Measurements from ENCODE around the gene GLRA1.
"Not testable (repeated sequence)": the region's sequence is repeated elsewhere in the genome, so short reads cannot be mapped to it uniquely, and the experiment has no call there.

GLRA1 gene

GRCh38 chr5:151856861-151857260 lies 67.8 kb downstream of the GLRA1 start:
- TF ChIP-seq CTCF (IDR thresholded peaks at IDR 0.05; ENCODE audit: low read depth, low read length): no peak

GRCh38 chr5:151855701-151856100 lies 69.0 kb downstream of the GLRA1 start:
- DNase-seq: no peak
- Histone ChIP-seq H3K9me3 (ENCODE audit: severe bottlenecking) (no peaks in the 10 kb centered on the region), H3K36me3 (no peaks in the 10 kb centered on the region), H3K27me3 (ENCODE audit: insufficient read depth, low read depth, severe bottlenecking) (no peaks in the 10 kb centered on the region), H3K27ac (no peak overlapping the region), H3K4me3 (ENCODE audit: low read depth, low read length) (no peak overlapping the region)
- TF ChIP-seq CTCF (IDR thresholded peaks at IDR 0.05; ENCODE audit: low read depth, low read length): no peak

More at GRCh38 chr5:151856861-151857260, 67.8 kb downstream of the GLRA1 start:
- no peak overlapping the region for H3K27ac ChIP-seq
- no peaks in the 10 kb centered on the region for H3K27me3 ChIP-seq (ENCODE audit: insufficient read depth, low read depth, severe bottlenecking)
- DNase-seq: no peak
- no peak overlapping the region for H3K4me3 ChIP-seq (ENCODE audit: low read depth, low read length)
- no peaks in the 10 kb centered on the region for H3K9me3 ChIP-seq (ENCODE audit: severe bottlenecking)
- no peaks in the 10 kb centered on the region for H3K36me3 ChIP-seq

GRCh38 chr5:151847871-151848270 lies 76.8 kb downstream of the GLRA1 start:
- Histone ChIP-seq H3K36me3 (no peaks in the 10 kb centered on the region), H3K9me3 (ENCODE audit: severe bottlenecking) (no peaks in the 10 kb centered on the region), H3K27ac (no peak overlapping the region), H3K27me3 (ENCODE audit: insufficient read depth, low read depth, severe bottlenecking) (no peaks in the 10 kb centered on the region), H3K4me3 (ENCODE audit: low read depth, low read length) (no peak overlapping the region)
- DNase-seq: no peak
- no peak for TF ChIP-seq CTCF (IDR thresholded peaks at IDR 0.05; ENCODE audit: low read depth, low read length)

- no peak for TF ChIP-seq CTCF (IDR thresholded peaks at IDR 0.05; ENCODE audit: low read depth, low read length)
- no peaks in the 10 kb centered on the region for H3K36me3 ChIP-seq
- H3K27ac ChIP-seq: no peak overlapping the region
- DNase-seq: no peak
- no peaks in the 10 kb centered on the region for H3K27me3 ChIP-seq (ENCODE audit: insufficient read depth, low read depth, severe bottlenecking)
- H3K9me3 ChIP-seq (ENCODE audit: severe bottlenecking): no peaks in the 10 kb centered on the region
- no peak overlapping the region for H3K4me3 ChIP-seq (ENCODE audit: low read depth, low read length)
Measured at GRCh38 chr5:151846765-151847164, 77.9 kb downstream of the GLRA1 start.

GRCh38 chr5:151832843-151833242 lies 91.8 kb downstream of the GLRA1 start:
- H3K27me3 ChIP-seq (ENCODE audit: insufficient read depth, low read depth, severe bottlenecking); H3K4me3 ChIP-seq (ENCODE audit: low read depth, low read length); H3K27ac ChIP-seq; DNase-seq; H3K36me3 ChIP-seq: not testable (repeated sequence)
- peaks cover 31% of the 10 kb centered on the region for H3K9me3 ChIP-seq (ENCODE audit: severe bottlenecking)

- no peaks in the 10 kb centered on the region for H3K27me3 ChIP-seq (ENCODE audit: insufficient read depth, low read depth, severe bottlenecking)
- peaks cover 6% of the 10 kb centered on the region for H3K36me3 ChIP-seq
- DNase-seq: no peak
- H3K27ac ChIP-seq: no peak overlapping the region
- H3K9me3 ChIP-seq (ENCODE audit: severe bottlenecking): peaks cover 23% of the 10 kb centered on the region
- TF ChIP-seq CTCF (IDR thresholded peaks at IDR 0.05; ENCODE audit: low read depth, low read length): no peak
- no peak overlapping the region for H3K4me3 ChIP-seq (ENCODE audit: low read depth, low read length)
Measured at GRCh38 chr5:151829370-151829769, 95.3 kb downstream of the GLRA1 start.

Measured in WERI-Rb-1 (cell line).